ENCODE measurements around the gene TP73.

DNA sequence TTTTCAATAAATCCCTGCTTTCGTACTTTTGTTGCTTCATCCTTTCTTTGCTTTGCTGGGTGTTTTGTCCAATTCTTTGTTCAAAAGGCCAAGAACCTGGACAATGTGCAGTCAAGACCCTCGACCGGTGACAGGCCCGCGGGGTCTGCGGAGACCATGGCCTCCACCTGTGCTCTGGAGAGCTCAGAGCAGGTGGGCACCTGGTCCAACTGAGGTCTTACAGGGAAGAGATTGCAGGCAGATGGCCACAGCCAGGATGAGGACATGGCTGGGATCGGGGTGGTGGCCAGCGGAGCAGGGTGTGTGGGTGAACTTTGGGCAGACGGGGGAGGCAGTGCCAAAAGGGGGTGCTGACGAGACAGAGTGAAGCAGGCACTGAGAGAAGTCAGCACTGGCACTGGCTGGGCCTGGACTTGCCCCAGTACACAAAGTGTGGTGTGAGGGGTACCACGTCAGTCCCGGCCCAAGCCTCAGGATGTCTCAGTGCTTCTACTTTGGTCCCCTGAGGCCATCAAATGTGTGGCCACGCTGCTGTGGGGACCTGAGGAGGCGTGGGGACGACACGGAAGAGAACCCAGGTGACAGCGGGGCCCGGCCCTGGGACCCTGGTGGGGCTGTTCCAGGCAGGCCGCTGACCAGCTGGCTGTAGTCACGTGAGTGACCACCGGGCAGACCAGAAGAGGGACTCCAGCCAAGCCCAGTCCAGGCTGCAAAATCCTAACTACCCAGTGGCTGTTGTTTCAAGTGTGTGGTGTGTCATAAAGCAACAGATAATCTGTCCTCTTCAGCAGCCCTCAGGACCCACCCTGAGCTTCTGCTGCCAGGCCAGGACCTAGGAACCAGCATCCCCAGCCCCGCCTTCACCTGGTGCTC is 89.5 kb downstream of the TP73 start:
- TF ChIP-seq BHLHE40 (IDR thresholded peaks at IDR 0.05; ENCODE audit: borderline replicate concordance) (no peak), HDGF (IDR thresholded peaks at IDR 0.05; ENCODE audit: borderline replicate concordance) (no peak), FOXM1 (IDR thresholded peaks at IDR 0.05; ENCODE audit: borderline replicate concordance) (no peak), SP1 (IDR thresholded peaks at IDR 0.05) (no peak), NFRKB (IDR thresholded peaks at IDR 0.05) (no peak), FOXA1 (IDR thresholded peaks at IDR 0.05) (no peak), FOXK2 (IDR thresholded peaks at IDR 0.05) (no peak), ZNF384 (IDR thresholded peaks at IDR 0.05) (no peak)
- TF ChIP-seq, protein P1, sequence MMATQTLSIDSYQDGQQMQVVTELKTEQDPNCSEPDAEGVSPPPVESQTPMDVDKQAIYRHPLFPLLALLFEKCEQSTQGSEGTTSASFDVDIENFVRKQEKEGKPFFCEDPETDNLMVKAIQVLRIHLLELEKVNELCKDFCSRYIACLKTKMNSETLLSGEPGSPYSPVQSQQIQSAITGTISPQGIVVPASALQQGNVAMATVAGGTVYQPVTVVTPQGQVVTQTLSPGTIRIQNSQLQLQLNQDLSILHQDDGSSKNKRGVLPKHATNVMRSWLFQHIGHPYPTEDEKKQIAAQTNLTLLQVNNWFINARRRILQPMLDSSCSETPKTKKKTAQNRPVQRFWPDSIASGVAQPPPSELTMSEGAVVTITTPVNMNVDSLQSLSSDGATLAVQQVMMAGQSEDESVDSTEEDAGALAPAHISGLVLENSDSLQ (IDR thresholded peaks at IDR 0.05), result no peak

Data from HEK293T (cell line).